Measurements from ENCODE around the gene TSPAN9. TPM values are rescaled to one million over a fixed set of nuclear protein-coding genes. Genes with fewer than 3 reads are reported as not detected.

Gene TSPAN9
- total RNA-seq, 1 donor from 2014 or later, result 54.4 TPM

- no peak for DNase-seq (ENCODE audit: low spot score)
These were observed 256.4 kb downstream of the TSPAN9 start for GRCh38 chr12:3333583-3333982.

GRCh38 chr12:3333991-3334391 is 256.8 kb downstream of the TSPAN9 start:
- DNase-seq (ENCODE audit: low spot score), result no peak

GRCh38 chr12:3335078-3335487 is 257.9 kb downstream of the TSPAN9 start:
- no peak for DNase-seq (ENCODE audit: low spot score)

Other genes with a start within 250 kb of the TSPAN9 start
- 0.48 TPM for gene NRIP2, start 242.3 kb upstream of the TSPAN9 start, total RNA-seq (ENCODE audit: insufficient read depth, low replicate concordance)
- gene TEX52, start 220.3 kb upstream of the TSPAN9 start, total RNA-seq (ENCODE audit: insufficient read depth, low replicate concordance), result 11.3 TPM
- gene FOXM1, start 200.2 kb upstream of the TSPAN9 start, total RNA-seq (ENCODE audit: insufficient read depth, low replicate concordance), result 7.5 TPM
- gene RHNO1, start 200.2 kb upstream of the TSPAN9 start, total RNA-seq (ENCODE audit: insufficient read depth, low replicate concordance), result 17.3 TPM
- 50.1 TPM for gene TULP3, start 186.5 kb upstream of the TSPAN9 start, total RNA-seq (ENCODE audit: insufficient read depth, low replicate concordance)
- gene TEAD4, start 118.0 kb upstream of the TSPAN9 start, total RNA-seq (ENCODE audit: insufficient read depth, low replicate concordance), result 2.4 TPM